Calu3 (cell line): ENCODE measurements around the gene MATR3. TPM values are rescaled to one million over a fixed set of nuclear protein-coding genes. Genes with fewer than 3 reads are reported as not detected.
A peak's percentile ranks its signal among the peaks of the same experiment; 100 is the strongest.
"Not testable (repeated sequence)": the region's sequence is repeated elsewhere in the genome, so short reads cannot be mapped to it uniquely, and the experiment has no call there.

Source experiments
- BruUV-seq: library from RNA; stranded (reverse); fragments of 400-500 nt; replicated peaks from 2 replicates; lab custom pipeline; 2021; lab: Mats Ljungman, UMichigan
- CTCF ChIA-PET: fragments of 300-600 bp; sonication (Branson Sonifier 250); formaldehyde crosslinking; loops from one replicate; lab custom pipeline; 2022; ENCODE audit warnings: antibody characterized with exemption; lab: Charles Lee
- DNase-seq: peaks from one replicate; pipeline ENCODE4 v3.0.0; 2022
- H3K27ac Mint-ChIP-seq: one replicate; pipeline ENCODE4 v1.8.0; 2022; ENCODE audit warnings: mixed read lengths; ENCODE audit not compliant: unreplicated experiment
- H3K27me3 Mint-ChIP-seq: one replicate; pipeline ENCODE4 v1.8.0; 2022; ENCODE audit warnings: mixed read lengths; ENCODE audit not compliant: unreplicated experiment
- H3K36me3 Mint-ChIP-seq: one replicate; pipeline ENCODE4 v1.8.0; 2022; ENCODE audit warnings: mild to moderate bottlenecking, moderate library complexity, mixed read lengths; ENCODE audit not compliant: insufficient read depth, unreplicated experiment
- H3K4me1 Mint-ChIP-seq: one replicate; pipeline ENCODE4 v1.8.0; 2022; ENCODE audit warnings: mild to moderate bottlenecking, low read depth, mixed read lengths; ENCODE audit not compliant: unreplicated experiment
- H3K4me3 Mint-ChIP-seq: one replicate; pipeline ENCODE4 v1.8.0; 2022; ENCODE audit warnings: mild to moderate bottlenecking, low read depth, moderate library complexity, mixed read lengths; ENCODE audit not compliant: unreplicated experiment
- H3K9me3 Mint-ChIP-seq: one replicate; pipeline ENCODE4 v1.8.0; 2022; ENCODE audit warnings: low read depth, mixed read lengths; ENCODE audit not compliant: unreplicated experiment
- intact Hi-C: fragments of 100-400 bp; cut with micrococcal nuclease; formaldehyde crosslinking; loops from one replicate; pipeline ENCODE4 v1.10.0; 2022; ENCODE audit not compliant: unreplicated experiment
- total RNA-seq: library from RNA; stranded (reverse); gene quantifications from 2 replicates; pipeline ENCODE4 v1.2.3, GENCODE V29; 2022
- TF ChIP-seq, protein P1 (sequence below): fragments of 200-600 bp; IDR thresholded peaks from one replicate; pipeline ENCODE4 v1.8.0; 2022; ENCODE audit warnings: antibody characterized with exemption; ENCODE audit not compliant: unreplicated experiment

Gene MATR3
- total RNA-seq, 1 experiment from 2014 or later: 230 TPM

DNA sequence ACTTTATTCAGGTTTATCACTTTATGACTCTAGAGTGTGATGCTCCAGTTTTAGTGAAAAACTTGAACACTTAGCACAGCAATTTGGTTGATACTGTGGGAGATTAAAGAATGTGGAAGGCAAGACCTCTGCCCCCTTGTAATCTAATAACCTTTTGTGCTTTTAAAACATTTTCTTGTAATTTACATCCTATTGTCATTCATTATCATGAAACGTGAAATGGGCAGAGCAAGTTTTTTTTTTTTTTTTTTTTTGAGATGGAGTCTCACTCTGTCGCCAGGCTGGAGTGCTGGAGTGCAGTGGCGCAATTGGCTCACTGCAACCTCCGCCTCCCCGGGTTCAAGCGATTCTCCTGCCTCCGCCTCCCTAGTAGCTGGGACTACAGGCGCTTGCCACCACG lies 49.9 kb downstream of the MATR3 start:
- Mint-ChIP-seq H3K27me3 (no peaks in the 10 kb centered on the region), H3K4me3 (peak overlapping the region; percentile 83), H3K27ac (peak overlapping the region; percentile 90), H3K4me1 (peaks cover 14% of the 10 kb centered on the region), H3K9me3 (no peaks in the 10 kb centered on the region), H3K36me3 (peaks cover 47% of the 10 kb centered on the region)
- DNase-seq: no peak
- no TSS peak for BruUV-seq
- intact Hi-C loops: loop anchor here (5.0 kb wide), 1 partner anchor 49 kb away; no protein-coding TSS in a partner anchor
- CTCF ChIA-PET: interaction anchor here (0.6 kb wide), 1 partner anchor 270 kb away, joined by 3 read pairs; no protein-coding TSS in a partner anchor
- TF ChIP-seq, protein P1, sequence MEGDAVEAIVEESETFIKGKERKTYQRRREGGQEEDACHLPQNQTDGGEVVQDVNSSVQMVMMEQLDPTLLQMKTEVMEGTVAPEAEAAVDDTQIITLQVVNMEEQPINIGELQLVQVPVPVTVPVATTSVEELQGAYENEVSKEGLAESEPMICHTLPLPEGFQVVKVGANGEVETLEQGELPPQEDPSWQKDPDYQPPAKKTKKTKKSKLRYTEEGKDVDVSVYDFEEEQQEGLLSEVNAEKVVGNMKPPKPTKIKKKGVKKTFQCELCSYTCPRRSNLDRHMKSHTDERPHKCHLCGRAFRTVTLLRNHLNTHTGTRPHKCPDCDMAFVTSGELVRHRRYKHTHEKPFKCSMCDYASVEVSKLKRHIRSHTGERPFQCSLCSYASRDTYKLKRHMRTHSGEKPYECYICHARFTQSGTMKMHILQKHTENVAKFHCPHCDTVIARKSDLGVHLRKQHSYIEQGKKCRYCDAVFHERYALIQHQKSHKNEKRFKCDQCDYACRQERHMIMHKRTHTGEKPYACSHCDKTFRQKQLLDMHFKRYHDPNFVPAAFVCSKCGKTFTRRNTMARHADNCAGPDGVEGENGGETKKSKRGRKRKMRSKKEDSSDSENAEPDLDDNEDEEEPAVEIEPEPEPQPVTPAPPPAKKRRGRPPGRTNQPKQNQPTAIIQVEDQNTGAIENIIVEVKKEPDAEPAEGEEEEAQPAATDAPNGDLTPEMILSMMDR: no peak

DNA sequence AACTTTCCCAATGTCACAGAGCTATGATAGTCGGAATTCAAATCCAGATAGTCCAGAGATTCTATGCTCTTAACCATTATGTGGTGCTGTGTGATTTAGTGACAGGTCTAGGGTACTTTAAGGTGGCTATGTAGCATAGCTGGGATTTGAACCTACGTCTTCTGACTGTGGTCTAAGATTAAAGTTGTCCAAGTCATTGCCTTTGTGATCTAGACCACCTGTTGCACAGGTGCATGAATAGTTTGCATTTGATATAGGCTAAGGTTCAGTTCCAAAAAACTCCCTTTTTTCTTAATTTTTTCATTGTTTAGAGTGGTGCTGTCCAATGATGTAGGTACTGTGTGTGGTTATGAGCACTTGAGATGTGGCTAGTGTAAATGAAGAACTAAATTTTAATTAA lies 50.6 kb downstream of the MATR3 start:
- BruUV-seq: no TSS peak
- CTCF ChIA-PET: interaction anchor here (0.6 kb wide), 1 partner anchor 270 kb away, joined by 3 read pairs; no protein-coding TSS in a partner anchor
- Mint-ChIP-seq H3K9me3 (no peaks in the 10 kb centered on the region), H3K27me3 (no peaks in the 10 kb centered on the region), H3K36me3 (peaks cover 47% of the 10 kb centered on the region), H3K27ac (no peak overlapping the region), H3K4me1 (peaks cover 21% of the 10 kb centered on the region), H3K4me3 (no peak overlapping the region)
- no peak for DNase-seq
- intact Hi-C loops: loop anchor here (5.0 kb wide), 1 partner anchor 48 kb away; no protein-coding TSS in a partner anchor
- TF ChIP-seq, protein P1: no peak

DNA sequence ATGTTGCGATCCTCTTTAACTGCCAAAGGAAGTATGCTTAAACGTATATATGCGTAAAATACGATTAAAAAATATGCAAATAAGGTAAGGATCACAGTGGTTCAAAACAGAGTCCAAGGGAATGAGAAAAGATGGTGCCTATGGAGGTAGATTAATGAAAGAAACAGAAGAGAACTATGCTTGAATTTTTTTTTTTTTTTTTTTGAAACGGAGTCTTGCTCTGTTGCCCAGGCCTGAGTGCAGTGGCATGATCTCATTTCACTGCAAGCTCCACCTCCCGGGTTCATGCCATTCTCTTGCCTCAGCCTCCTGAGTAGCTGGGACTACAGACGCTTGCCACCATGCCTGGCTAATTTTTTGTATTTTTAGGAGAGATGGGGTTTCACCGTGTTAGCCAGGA lies 51.9 kb downstream of the MATR3 start:
- H3K4me3 Mint-ChIP-seq, CTCF ChIA-PET, H3K9me3 Mint-ChIP-seq, intact Hi-C loops, DNase-seq, H3K27me3 Mint-ChIP-seq, H3K27ac Mint-ChIP-seq, BruUV-seq: not testable (repeated sequence)
- peaks cover 45% of the 10 kb centered on the region for H3K36me3 Mint-ChIP-seq
- H3K4me1 Mint-ChIP-seq: peaks cover 21% of the 10 kb centered on the region

DNA sequence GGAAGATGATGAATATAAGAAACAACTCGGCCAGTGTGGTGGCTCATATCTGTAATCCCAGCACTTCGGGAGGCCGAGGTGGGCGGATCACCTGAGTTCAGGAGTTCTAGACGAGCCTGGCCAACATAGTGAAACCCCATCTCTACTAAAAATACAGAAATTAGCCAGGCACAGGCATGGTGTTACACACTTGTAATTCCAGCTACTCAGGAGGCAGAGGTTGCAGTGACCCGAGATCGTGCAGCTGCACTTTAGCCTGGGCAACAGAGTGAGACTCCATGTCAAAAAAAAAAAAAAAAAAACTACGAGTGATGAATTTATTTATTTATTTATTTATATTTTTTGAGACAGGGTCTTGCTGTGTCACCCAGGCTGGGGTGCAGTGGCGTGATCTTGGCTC lies 54.3 kb downstream of the MATR3 start:
- H3K4me3 Mint-ChIP-seq, DNase-seq, intact Hi-C loops, BruUV-seq, H3K9me3 Mint-ChIP-seq, H3K27ac Mint-ChIP-seq, H3K27me3 Mint-ChIP-seq: not testable (repeated sequence)
- CTCF ChIA-PET: interaction anchor here (0.6 kb wide), 2 partner anchors 74 to 248 kb away, joined by 3 to 4 read pairs; no protein-coding TSS in a partner anchor
- peaks cover 29% of the 10 kb centered on the region for H3K36me3 Mint-ChIP-seq
- peaks cover 14% of the 10 kb centered on the region for H3K4me1 Mint-ChIP-seq

DNA sequence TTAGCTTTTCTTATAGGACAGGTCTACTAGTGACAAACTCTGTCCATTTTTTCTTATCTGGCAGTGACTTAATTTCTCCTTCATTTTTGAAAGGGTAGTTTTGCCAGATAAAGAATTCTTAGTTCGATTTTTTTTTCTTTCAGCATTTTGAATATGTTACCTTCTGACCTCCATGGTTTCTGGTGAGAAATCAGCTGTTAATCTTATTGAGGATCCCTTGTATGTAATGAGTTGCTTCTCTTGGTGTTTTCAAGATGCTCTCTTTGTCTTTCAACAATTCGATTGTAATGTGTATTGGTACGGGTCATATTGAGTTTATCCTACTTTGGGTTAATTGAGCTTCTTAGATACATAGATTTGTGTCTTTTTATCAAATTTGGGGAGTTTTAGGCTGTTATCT lies 60.6 kb downstream of the MATR3 start:
- Mint-ChIP-seq H3K36me3 (peaks cover 21% of the 10 kb centered on the region), H3K4me1 (no peaks in the 10 kb centered on the region), H3K27ac (no peak overlapping the region), H3K9me3 (no peaks in the 10 kb centered on the region), H3K27me3 (no peaks in the 10 kb centered on the region), H3K4me3 (no peak overlapping the region)
- no TSS peak for BruUV-seq
- CTCF ChIA-PET: no interaction called here
- TF ChIP-seq, protein P1: no peak
- DNase-seq: no peak
- intact Hi-C loops: no loop called here

DNA sequence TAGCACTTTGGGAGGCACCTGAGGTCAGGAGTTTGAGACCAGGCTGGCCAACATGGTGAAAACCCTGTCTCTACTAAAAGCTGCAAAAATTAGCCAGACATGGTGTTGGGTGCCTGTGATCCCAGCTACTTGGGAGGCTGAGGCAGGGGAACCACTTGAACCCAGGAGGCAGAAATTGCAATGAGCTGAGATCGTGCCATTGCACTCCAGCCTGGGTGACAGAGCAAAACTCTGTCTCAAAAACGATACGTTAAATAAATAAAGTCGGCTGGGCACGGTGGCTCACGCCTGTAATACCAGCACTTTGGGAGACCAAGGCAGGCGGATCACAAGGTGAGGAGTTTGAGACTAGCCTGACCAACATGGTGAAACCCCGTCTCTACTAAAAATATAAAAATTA lies 62.4 kb downstream of the MATR3 start:
- H3K36me3 Mint-ChIP-seq: peaks cover 21% of the 10 kb centered on the region
- H3K27me3 Mint-ChIP-seq, H3K27ac Mint-ChIP-seq, H3K9me3 Mint-ChIP-seq, H3K4me3 Mint-ChIP-seq, CTCF ChIA-PET, DNase-seq, intact Hi-C loops, BruUV-seq, H3K4me1 Mint-ChIP-seq: not testable (repeated sequence)
